Calu3 (cell line): Measurements from ENCODE around the gene OCA2. TPM values are rescaled to one million over a fixed set of nuclear protein-coding genes. Genes with fewer than 3 reads are reported as not detected.

Source experiments
- BruUV-seq: library from RNA; stranded (reverse); fragments of 400-500 nt; replicated peaks from 2 replicates; lab custom pipeline; 2021; lab: Mats Ljungman, UMichigan
- CTCF ChIA-PET: fragments of 300-600 bp; sonication (Branson Sonifier 250); formaldehyde crosslinking; loops from one replicate; lab custom pipeline; 2022; ENCODE audit warnings: antibody characterized with exemption; lab: Charles Lee
- DNase-seq: peaks from one replicate; pipeline ENCODE4 v3.0.0; 2022
- H3K27ac Mint-ChIP-seq: one replicate; pipeline ENCODE4 v1.8.0; 2022; ENCODE audit warnings: mixed read lengths; ENCODE audit not compliant: unreplicated experiment
- H3K27me3 Mint-ChIP-seq: one replicate; pipeline ENCODE4 v1.8.0; 2022; ENCODE audit warnings: mixed read lengths; ENCODE audit not compliant: unreplicated experiment
- H3K36me3 Mint-ChIP-seq: one replicate; pipeline ENCODE4 v1.8.0; 2022; ENCODE audit warnings: mild to moderate bottlenecking, moderate library complexity, mixed read lengths; ENCODE audit not compliant: insufficient read depth, unreplicated experiment
- H3K4me1 Mint-ChIP-seq: one replicate; pipeline ENCODE4 v1.8.0; 2022; ENCODE audit warnings: mild to moderate bottlenecking, low read depth, mixed read lengths; ENCODE audit not compliant: unreplicated experiment
- H3K4me3 Mint-ChIP-seq: one replicate; pipeline ENCODE4 v1.8.0; 2022; ENCODE audit warnings: mild to moderate bottlenecking, low read depth, moderate library complexity, mixed read lengths; ENCODE audit not compliant: unreplicated experiment
- H3K9me3 Mint-ChIP-seq: one replicate; pipeline ENCODE4 v1.8.0; 2022; ENCODE audit warnings: low read depth, mixed read lengths; ENCODE audit not compliant: unreplicated experiment
- CTCF ChIP-seq: fragments of 200-600 bp; IDR thresholded peaks from one replicate; pipeline ENCODE4 v1.8.0; 2022; ENCODE audit warnings: antibody characterized with exemption; ENCODE audit not compliant: unreplicated experiment
- intact Hi-C: fragments of 100-400 bp; cut with micrococcal nuclease; formaldehyde crosslinking; loops from one replicate; pipeline ENCODE4 v1.10.0; 2022; ENCODE audit not compliant: unreplicated experiment
- total RNA-seq: library from RNA; stranded (reverse); gene quantifications from 2 replicates; pipeline ENCODE4 v1.2.3, GENCODE V29; 2022

The OCA2 gene
- total RNA-seq, 1 experiment from 2014 or later = not detected

- no peak for TF ChIP-seq CTCF
- H3K4me1 Mint-ChIP-seq = no peaks in the 10 kb centered on the region
- no TSS peak for BruUV-seq
- H3K27ac Mint-ChIP-seq = no peak overlapping the region
- CTCF ChIA-PET = no interaction called here
- H3K4me3 Mint-ChIP-seq = no peak overlapping the region
- no peak for DNase-seq
- peaks cover 3% of the 10 kb centered on the region for H3K9me3 Mint-ChIP-seq
- H3K27me3 Mint-ChIP-seq = no peaks in the 10 kb centered on the region
- intact Hi-C loops = no loop called here
- H3K36me3 Mint-ChIP-seq = no peaks in the 10 kb centered on the region
These were observed 286.0 kb downstream of the OCA2 start for GRCh38 chr15:27813139-27813538.

- peaks cover 3% of the 10 kb centered on the region for H3K9me3 Mint-ChIP-seq
- TF ChIP-seq CTCF = no peak
- no peaks in the 10 kb centered on the region for H3K4me1 Mint-ChIP-seq
- intact Hi-C loops = no loop called here
- no peaks in the 10 kb centered on the region for H3K36me3 Mint-ChIP-seq
- no peak overlapping the region for H3K4me3 Mint-ChIP-seq
- CTCF ChIA-PET = no interaction called here
- no peak overlapping the region for H3K27ac Mint-ChIP-seq
- H3K27me3 Mint-ChIP-seq = no peaks in the 10 kb centered on the region
- DNase-seq = no peak
- BruUV-seq = no TSS peak
These were observed 290.9 kb downstream of the OCA2 start for GRCh38 chr15:27808182-27808581.

GRCh38 chr15:27807335-27807734 is 291.8 kb downstream of the OCA2 start:
- no peak overlapping the region for H3K4me3 Mint-ChIP-seq
- H3K27me3 Mint-ChIP-seq = no peaks in the 10 kb centered on the region
- DNase-seq = no peak
- intact Hi-C loops = no loop called here
- no peak overlapping the region for H3K27ac Mint-ChIP-seq
- CTCF ChIA-PET = no interaction called here
- no peaks in the 10 kb centered on the region for H3K36me3 Mint-ChIP-seq
- TF ChIP-seq CTCF = no peak
- no peaks in the 10 kb centered on the region for H3K4me1 Mint-ChIP-seq
- BruUV-seq = no TSS peak
- peaks cover 3% of the 10 kb centered on the region for H3K9me3 Mint-ChIP-seq

GRCh38 chr15:27806396-27806795 is 292.7 kb downstream of the OCA2 start:
- H3K4me3 Mint-ChIP-seq = no peak overlapping the region
- DNase-seq = no peak
- no peaks in the 10 kb centered on the region for H3K36me3 Mint-ChIP-seq
- H3K9me3 Mint-ChIP-seq = peaks cover 3% of the 10 kb centered on the region
- CTCF ChIA-PET = interaction anchor here (0.6 kb wide), 1 partner anchor 984 kb away, joined by 3 read pairs; no protein-coding TSS in a partner anchor
- intact Hi-C loops = no loop called here
- no TSS peak for BruUV-seq
- TF ChIP-seq CTCF = no peak
- H3K27ac Mint-ChIP-seq = no peak overlapping the region
- H3K4me1 Mint-ChIP-seq = no peaks in the 10 kb centered on the region
- H3K27me3 Mint-ChIP-seq = no peaks in the 10 kb centered on the region
